DMS79 treated with DMSO at 0.1 percent for 48 hours (cell line): ENCODE results near the gene RASA3.

ENCODE experiments used
- DNase-seq: peaks from one replicate; lab custom pipeline; 2025; lab: John Stamatoyannopoulos, UW

The RASA3 gene

GRCh38 chr13:113936166-113936965 lies 196.1 kb downstream of the RASA3 start:
- peak; percentile 46 for DNase-seq

- DNase-seq = peak; percentile 97
Observed at GRCh38 chr13:113935001-113935844, 197.2 kb downstream of the RASA3 start.

GRCh38 chr13:113934576-113934975 lies 197.8 kb downstream of the RASA3 start:
- DNase-seq = no peak

GRCh38 chr13:113933901-113934300 lies 198.5 kb downstream of the RASA3 start:
- DNase-seq = no peak

GRCh38 chr13:113931841-113932459 lies 200.5 kb downstream of the RASA3 start:
- peak; percentile 27 for DNase-seq

- DNase-seq = no peak
Observed at GRCh38 chr13:113930671-113931637, 201.5 kb downstream of the RASA3 start.

- DNase-seq = no peak
Observed at GRCh38 chr13:113929628-113930615, 202.5 kb downstream of the RASA3 start.

- DNase-seq = peak; percentile 78
Observed at GRCh38 chr13:113928685-113929627, 203.5 kb downstream of the RASA3 start.
